ES-I3 (cell line): ENCODE data around the gene ST6GALNAC4.

Experiments
- H3K36me3 ChIP-seq: 2 replicates; pipeline ENCODE4 v1.6.1; 2013; ENCODE audit warnings: mild to moderate bottlenecking, low read length, control low read depth, moderate library complexity; ENCODE audit not compliant: insufficient read depth
- H3K4me1 ChIP-seq: 2 replicates; pipeline ENCODE4 v1.6.1; 2013; ENCODE audit warnings: mild to moderate bottlenecking, control low read depth, low read length; ENCODE audit not compliant: insufficient read depth
- H3K9ac ChIP-seq: 2 replicates; pipeline ENCODE4 v1.6.1; 2013; ENCODE audit warnings: low read depth, mild to moderate bottlenecking, low read length, moderate library complexity
- H3K9me3 ChIP-seq: 2 replicates; pipeline ENCODE4 v1.6.1; 2013; ENCODE audit warnings: mild to moderate bottlenecking, low read length, moderate library complexity; ENCODE audit not compliant: control insufficient read depth, insufficient read depth

Gene ST6GALNAC4

DNA sequence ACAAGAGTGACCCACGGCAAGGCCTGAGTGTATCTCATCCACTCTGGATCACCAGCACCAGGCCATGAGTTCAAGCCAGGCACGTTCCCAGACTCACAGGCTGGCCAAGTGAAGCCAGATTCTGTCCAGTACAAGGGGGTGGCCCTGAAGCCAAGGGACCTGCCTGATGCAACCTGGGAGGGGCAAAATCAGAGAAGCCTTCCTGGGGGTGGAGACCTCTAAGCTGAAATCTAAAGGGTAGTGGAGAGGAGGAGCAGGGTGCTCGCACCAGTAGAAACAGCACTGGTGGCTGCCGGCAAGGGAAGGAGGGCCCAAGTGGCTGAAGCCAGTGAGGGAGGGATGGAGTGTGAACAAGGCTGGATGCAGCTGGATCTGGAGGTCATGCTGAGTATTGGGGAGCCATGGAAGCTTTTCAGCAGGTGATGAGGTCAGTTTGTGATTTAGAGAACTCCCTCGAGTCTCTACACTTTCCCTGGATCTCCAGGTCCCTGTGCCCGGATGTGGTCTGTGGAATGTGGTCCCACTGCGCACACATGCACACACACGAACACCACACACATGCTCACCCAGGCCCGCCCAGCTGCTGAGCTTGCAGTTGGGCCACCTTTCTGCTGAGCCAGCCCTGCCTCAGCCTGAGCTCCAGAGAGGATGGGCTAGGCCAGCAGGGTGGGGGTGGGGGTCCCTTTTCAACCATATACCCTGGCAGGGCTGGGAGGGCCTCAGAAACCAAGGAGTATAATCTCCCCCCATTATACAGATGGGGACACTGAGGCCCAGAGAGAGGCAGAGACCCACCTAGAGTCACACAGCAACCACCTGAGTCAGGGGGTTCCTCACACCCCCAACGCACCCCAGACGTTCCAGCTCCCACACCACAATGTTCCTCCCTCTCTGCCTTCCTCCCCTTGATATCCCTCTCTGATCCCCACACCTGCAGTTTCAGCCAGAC lies 12.1 kb upstream of the ST6GALNAC4 start:
- Histone ChIP-seq H3K36me3 (no peaks in the 10 kb centered on the region), H3K4me1 (peaks cover 6% of the 10 kb centered on the region), H3K9ac (peak overlapping the region; percentile 43; the same call in 1 of the 2 replicates), H3K9me3 (no peaks in the 10 kb centered on the region)

DNA sequence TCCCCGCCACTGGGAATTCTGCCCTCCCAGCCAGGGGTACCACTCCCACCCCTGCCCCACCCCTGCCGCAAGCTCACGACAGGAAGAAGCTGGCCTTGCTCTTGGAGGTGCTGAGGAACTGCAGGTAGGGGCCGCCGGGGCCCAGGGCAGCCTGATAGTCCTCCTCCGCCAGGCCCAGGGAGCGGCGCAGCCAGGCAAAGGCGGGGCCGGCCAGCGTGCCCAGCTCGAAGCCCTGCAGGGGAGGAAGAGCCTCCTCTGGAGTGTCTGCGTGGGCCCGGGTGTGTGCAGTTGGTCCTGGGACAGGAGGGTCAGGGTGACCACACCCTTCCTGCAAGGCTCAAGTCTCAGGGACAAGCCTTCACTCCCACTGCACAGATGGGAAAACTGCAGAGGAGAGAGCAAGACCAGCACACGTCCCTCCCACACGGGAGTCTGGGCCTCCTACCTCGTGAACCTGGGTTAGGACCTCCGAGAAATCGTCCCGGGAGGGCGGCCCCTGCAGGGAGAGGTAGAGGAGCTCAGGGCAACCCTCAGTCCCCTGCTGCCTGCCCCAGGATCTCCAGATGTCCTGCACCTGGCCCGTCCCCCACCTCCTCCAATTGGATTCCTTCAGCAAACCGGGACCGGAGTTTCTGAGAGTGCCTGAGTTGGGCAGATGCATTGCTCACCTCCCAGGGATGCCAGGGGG lies 11.3 kb upstream of the ST6GALNAC4 start:
- peaks cover 6% of the 10 kb centered on the region for H3K4me1 ChIP-seq

DNA sequence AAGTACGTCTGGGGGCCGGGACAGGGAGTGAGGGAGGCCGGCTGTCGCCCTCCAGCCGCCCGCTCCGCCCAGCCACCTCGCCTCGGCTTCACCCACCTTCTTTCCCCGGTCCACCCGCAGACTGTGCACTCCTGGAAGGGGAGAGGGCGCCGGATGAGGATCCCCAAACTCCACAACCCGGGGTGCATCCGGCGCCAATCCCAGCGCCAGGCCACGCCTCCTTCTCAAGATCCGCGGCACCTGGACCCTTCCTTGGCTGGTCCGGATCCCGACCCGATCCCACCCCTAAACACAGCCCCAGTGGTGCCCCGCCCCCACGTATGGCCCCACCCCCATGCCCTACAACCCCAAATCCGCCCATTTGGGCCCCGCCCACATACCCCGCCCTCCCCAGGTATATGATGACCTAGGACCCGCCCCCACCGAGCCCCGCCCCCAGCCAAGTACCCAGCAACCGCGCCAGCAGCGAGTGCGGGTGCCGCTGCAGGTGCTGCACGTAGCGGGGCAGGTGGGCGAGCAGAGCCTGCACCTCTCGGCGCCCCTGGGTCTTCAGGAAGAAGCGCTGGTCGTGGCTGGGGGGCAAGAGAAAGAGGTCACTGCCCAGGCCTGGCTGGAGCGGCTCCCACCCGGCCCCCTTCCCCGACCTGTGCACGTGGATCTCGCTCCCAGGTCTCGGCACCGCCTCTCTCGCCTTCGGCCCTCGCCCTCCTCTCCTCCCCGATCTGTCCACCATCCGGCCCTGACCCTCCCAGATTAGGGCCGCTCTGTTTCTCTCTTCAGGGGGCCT lies 10.6 kb upstream of the ST6GALNAC4 start:
- H3K4me1 ChIP-seq, result peaks cover 6% of the 10 kb centered on the region
- no peaks in the 10 kb centered on the region for H3K9me3 ChIP-seq
- peak overlapping the region; percentile 59; the same call in 1 of the 2 replicates for H3K9ac ChIP-seq
- no peaks in the 10 kb centered on the region for H3K36me3 ChIP-seq

More for the DNA sequence above, 11.3 kb upstream of the ST6GALNAC4 start:
- peak overlapping the region; percentile 43 for H3K9ac ChIP-seq
- H3K9me3 ChIP-seq, result no peaks in the 10 kb centered on the region
- no peaks in the 10 kb centered on the region for H3K36me3 ChIP-seq

DNA sequence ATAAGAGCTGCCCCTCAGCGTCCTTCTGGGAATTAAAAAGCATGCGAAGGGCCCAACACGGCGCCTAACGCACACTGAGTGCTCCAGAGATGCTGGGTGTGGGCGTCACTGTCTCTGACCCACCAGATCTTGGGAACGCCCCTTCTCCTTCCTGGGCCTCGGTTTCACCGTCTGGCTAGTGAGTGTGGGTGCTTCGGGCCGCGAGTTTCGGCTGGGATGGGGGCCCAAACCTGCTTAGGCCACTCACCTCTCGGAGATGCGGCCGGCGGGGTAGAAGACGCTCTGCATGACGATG lies 10.0 kb upstream of the ST6GALNAC4 start:
- Histone ChIP-seq H3K9me3 (no peaks in the 10 kb centered on the region), H3K9ac (peak overlapping the region; percentile 59), H3K36me3 (no peaks in the 10 kb centered on the region), H3K4me1 (peaks cover 6% of the 10 kb centered on the region)

DNA sequence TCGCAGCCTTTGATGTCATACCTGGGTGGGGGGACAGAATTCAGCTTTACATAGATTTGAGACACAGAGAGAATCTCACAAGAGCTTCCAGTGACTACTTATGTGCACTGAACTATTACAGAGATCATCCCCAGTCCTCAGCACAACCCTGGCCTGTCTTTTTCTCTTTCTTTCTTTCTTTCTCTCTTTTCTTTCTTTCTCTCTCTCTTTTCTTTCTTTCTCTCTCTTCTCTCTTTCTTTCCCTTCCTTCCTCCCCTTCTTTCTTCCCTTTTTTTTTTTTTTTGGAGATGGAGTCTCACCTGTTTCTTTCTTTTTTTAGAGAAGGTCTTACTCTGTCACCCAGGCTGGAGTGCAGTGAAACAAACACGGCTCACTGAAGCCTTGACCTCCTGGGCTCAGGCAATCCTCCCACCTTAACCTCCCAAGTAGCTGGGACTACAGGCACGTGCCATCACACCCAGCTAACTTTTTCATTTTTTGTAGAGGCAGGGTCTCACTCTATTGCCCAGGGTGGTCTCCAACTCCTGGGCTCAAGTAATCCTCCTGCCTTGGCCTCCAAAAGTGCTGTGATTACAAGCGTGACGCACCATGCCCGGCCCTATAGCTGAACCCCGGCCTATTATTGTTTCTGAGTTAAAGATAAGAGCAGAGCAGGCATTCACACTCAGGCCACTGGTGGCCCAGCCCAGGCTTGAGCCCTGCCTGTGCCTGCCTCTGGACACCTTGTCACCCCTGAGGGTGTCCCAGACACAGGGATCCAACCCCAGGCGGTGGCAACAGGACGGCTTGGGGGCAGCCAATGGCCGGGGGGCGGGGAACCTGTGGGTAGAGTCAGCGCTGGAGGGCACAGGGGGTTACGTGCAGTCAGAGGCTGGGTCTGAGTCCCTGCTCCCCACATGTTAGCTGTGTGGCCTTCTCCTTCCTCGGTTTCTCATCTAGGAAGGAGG lies 9.4 kb upstream of the ST6GALNAC4 start:
- peak overlapping the region; percentile 59 for H3K9ac ChIP-seq
- H3K4me1 ChIP-seq, result peaks cover under 1% of the 10 kb centered on the region
- H3K36me3 ChIP-seq, result no peaks in the 10 kb centered on the region
- no peaks in the 10 kb centered on the region for H3K9me3 ChIP-seq

DNA sequence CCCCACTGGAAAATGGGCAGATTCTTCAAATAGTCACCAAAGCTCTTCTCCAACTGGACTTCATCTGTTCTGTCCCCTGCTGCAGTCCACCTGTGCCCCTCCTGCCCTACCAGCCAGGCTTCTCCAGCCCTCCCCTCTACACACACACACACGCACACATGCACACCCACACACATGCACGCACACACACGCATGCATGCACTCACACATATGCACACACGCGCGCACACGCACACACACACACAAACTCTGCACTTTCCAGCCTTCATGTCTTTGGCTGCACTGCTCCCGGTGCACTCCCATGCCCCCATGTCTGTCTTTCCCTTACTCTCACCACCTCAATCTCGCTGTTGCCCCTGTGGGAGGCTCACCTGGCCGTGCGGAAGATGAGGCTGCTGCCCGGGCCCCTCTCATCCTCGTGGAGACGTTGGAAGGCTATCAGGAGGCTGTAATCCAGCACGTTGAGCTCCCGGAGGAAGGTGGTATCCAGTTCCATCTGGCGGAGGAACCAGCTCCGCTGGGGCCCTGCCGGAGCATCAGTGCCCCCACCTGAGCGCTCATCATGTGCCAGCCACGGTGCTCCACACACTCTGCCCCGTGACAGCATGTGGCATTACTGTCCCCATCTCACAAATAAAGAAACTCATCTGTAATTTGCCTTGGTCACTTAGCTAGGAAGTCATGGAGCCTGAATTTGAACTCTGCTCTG lies 8.0 kb upstream of the ST6GALNAC4 start:
- no peaks in the 10 kb centered on the region for H3K36me3 ChIP-seq
- H3K4me1 ChIP-seq, result no peaks in the 10 kb centered on the region; the same call in 1 of the 2 replicates
- no peak overlapping the region for H3K9ac ChIP-seq
- H3K9me3 ChIP-seq, result no peaks in the 10 kb centered on the region

DNA sequence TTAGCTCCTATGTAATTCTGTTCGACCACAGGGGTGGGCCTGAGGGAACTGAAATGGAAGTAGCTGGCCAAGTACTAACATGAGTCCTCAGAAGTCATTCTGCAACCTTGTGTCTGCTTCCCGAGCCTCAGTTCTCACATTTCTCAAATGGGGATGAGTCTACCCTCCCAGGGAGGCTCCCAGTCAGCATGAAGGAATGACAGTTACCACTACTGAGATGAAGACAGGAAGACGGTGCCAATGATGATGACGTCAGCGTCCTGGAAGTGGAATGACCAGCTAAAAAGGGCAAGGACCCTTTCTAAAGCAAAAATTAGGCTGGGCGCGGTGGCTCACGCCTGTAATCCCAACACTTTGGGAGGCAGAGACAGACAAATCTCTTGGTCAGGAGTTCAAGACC lies 6.9 kb upstream of the ST6GALNAC4 start:
- Histone ChIP-seq H3K36me3 (no peaks in the 10 kb centered on the region), H3K9me3 (no peaks in the 10 kb centered on the region), H3K9ac (no peak overlapping the region), H3K4me1 (no peaks in the 10 kb centered on the region; the same call in 1 of the 2 replicates)

DNA sequence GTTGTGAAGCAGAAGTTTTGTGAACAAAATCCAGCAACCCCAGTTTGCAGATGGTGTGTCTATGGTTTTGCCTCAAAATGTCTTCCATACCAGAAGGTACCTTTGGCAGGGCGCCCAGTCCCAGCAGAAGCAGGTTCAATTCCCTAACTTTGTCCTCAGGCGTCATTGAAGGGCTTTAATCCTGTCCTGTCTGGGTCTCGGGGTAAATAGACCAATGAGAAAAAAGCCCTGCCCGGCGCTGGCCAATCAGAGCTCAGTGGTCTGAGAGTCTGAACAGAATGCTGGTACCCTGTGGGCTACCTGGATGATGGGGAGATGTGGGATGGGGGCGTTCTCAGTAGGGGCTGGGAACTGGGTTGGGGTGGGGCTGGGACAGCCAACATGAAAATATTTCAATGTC lies 6.2 kb upstream of the ST6GALNAC4 start:
- Histone ChIP-seq H3K4me1 (no peaks in the 10 kb centered on the region; the same call in 1 of the 2 replicates), H3K36me3 (no peaks in the 10 kb centered on the region), H3K9ac (no peak overlapping the region), H3K9me3 (no peaks in the 10 kb centered on the region)

DNA sequence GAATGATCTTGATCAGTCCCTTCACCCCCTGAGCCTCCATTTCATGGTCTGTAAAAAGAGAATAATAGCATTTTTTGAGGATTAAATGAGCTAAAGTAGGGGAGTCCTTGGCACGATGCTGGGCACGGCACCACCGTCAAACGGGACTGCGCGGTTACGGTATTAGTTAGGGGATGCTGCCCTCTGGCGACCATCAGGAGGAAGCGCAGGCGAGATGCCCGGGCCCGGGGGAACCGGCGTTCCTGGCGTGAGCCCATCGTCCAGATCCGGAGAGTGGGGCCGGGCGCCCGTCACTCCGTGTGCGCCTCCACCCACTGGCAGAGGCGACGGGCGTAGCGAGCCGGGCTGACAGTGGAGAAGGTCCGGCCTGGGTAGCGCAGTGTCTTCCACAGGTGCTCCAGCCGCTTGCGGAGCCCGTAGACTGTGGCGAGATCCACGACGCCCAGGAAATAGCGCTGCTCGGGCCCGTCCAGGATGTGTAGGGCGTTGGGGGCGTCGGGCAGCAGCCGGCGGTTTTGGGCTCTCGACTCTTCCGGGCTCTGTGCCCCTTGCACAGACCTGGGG lies 4.8 kb upstream of the ST6GALNAC4 start:
- H3K9me3 ChIP-seq, result no peaks in the 10 kb centered on the region
- H3K4me1 ChIP-seq, result no peaks in the 10 kb centered on the region; the same call in 1 of the 2 replicates
- H3K36me3 ChIP-seq, result no peaks in the 10 kb centered on the region
- peak overlapping the region; percentile 18; the same call in 1 of the 2 replicates for H3K9ac ChIP-seq

DNA sequence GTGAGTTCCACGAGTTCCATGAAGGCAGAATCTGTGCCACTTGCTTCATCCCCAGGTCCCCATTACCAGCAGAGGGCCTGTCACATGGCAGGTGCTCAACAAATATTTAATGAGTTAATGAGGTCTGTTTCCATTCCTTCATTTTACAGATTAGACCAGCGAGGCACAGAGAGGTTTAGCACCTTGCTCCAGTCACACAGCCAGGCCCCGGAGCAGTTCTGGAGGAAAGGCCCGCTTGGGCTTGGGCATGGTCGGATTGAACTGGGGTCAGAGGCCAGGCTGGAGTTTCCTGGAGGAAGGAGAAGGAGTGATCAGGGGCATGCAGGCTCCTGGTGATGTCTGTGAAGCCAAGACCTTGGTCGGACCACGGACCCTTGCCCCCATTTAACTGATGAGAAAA lies 4.0 kb upstream of the ST6GALNAC4 start:
- Histone ChIP-seq H3K9me3 (no peaks in the 10 kb centered on the region), H3K9ac (no peak overlapping the region), H3K36me3 (no peaks in the 10 kb centered on the region), H3K4me1 (no peaks in the 10 kb centered on the region; the same call in 1 of the 2 replicates)

DNA sequence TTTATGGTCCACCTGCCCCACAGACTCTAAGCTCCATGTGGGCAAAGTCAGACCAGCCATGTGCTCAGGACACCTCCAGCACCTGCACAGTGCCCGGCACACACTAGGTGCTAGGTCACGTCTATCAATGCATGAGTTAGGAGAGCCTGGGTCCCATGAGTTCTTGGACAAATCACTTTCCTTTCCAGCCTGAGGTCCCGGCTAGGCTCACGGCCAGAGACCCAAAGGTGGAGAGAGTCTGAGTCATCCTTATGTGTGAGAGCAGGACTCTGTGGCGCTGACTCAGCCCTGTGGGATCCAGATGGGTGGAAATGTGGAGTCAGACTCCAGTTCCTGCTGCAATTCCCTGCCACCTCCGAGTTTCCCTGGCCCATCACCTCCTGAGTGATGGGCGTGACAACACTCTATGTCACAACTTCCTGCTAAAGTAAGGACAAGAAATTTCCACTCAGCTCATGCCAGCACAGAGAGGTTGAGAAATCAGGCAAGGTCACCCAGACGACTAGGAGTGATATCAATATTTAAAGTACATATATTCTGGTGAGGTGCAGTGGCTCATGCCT lies 2.5 kb upstream of the ST6GALNAC4 start:
- H3K9me3 ChIP-seq, result no peaks in the 10 kb centered on the region
- no peaks in the 10 kb centered on the region for H3K36me3 ChIP-seq
- H3K4me1 ChIP-seq, result no peaks in the 10 kb centered on the region; the same call in 1 of the 2 replicates
- H3K9ac ChIP-seq, result no peak overlapping the region

DNA sequence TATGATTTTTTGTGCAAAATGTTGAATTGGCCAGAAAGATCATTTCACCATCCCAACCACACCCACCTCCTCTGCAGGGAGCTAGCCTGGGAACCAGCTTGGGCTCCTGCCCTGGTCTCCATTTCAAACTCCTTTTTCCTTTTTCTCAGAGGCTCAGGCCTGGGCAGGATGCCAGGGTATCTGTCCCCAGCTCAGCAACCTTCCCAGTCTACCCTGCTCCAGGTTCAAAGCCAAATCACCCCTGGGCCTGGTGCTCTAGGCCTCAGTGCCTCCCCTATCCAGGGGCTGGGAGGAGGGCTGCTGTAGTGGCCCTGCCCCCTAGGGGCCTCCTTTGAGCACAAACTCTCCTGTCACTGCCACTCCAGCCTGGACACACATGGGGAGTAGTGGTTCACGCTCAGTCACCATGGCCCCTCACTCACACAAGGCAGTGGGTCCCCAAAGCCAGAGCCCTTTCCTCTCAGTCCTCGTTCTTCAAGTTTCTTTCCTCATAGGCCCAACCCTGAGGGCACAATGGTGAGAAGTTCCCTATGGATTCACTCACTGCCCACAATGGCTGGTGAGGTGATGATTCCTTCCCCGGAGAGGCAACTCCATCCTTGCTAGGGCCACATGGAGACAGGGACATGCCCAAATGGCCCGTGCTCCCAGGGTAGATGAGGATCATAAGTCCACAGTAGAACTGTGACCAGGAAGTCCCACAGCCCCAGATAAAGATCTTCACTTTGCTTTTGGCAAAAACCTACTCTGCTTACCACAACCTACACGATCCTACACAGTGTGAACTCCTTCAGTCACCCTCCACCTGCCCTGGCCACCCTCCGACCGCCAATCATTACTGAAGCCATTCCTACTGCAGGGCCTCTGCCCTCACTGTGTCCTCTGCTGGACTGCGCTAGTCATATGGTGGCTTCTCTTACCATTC lies 1.6 kb upstream of the ST6GALNAC4 start:
- Histone ChIP-seq H3K9me3 (no peaks in the 10 kb centered on the region), H3K9ac (no peak overlapping the region), H3K4me1 (no peaks in the 10 kb centered on the region; the same call in 1 of the 2 replicates), H3K36me3 (no peaks in the 10 kb centered on the region)
